Measurements from ENCODE around the gene DDX4.

The DDX4 gene

DNA sequence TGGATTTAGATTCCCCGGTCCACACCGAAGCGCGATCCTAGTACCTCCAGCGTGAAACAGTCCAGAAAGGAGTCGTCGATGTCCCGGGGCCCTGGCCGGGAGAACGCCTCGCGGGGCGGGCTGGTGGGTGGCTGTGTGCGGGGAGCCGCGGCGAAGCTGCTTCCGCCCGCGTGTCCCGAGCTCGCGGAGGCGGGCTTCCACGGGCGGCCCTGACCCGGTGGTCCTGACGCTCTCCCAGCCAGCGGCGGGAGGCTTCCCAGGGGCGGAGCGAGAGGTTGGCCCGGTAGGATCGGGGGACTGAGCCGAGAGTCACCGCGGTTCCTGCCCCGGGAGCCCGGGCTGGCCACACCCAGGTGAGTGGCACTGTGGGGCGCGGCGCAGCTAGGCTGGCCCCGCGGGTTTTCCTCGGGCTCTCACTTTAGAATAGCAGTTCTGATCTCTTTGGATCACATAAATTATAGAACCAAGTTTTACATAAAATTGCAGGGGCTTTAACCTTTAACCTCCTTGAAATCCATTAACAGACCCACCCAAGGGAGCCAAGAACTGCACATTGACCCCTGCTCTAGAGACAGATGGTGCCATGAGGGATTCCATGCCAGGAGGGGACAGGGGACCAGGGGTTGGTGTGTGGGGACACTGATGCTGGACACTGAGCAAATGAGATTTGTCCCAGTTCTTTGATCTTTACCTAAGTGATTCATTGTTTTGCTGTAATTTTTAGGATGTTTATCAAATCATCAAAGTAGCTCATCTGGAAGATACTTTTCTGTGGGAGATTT lies 84.1 kb downstream of the DDX4 start:
- DNase-seq (ENCODE audit: low spot score), result no peak

DNA sequence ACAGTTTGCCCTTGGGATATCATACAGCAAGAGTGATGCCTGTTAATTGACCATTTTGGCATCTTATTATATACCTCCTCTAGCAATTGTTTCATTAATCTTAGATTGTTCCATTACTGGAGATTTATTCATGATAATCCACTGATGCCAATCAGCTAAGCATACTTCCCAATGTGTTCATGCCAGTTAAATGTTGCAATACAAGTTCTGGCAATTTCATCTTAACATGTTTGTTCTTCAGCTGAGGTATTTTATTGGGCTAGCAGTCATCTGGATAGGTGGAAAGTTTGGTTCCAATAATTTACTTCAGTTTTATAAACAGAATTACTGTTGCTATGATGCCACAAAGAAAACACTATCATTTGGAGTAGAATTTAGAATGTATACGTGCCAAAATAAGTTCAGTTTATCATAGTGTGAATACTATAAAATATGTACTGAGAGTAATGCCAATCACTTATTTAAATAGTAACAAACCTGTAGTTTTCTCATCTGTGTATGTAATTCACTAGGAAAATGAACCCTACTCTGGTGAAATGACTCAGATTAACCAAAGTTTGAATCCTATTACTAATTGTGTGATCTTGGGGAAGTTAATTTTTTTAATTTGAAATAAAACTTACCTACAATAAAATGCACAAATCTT lies 85.4 kb downstream of the DDX4 start:
- DNase-seq (ENCODE audit: low spot score), result no peak

DNA sequence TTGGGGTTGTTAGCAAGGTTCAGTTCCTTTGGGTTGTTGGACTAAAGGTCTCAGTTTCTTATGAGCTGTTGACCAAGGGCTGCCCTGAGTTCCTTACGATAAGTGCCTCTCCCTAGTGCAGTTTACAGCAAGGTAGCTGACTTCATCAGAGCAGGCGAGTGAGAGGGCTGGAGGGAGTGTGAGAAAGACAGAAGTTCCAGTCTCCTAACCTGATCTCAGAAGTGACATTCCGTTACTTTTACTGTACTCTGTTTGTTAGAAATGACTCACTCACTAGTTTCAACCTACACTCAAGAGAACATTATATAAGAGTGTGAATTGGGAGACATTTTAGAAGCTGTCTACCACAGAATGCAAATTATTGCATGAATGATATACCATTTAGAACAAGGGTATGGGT lies 92.1 kb downstream of the DDX4 start:
- no peak for DNase-seq (ENCODE audit: low spot score)

DNA sequence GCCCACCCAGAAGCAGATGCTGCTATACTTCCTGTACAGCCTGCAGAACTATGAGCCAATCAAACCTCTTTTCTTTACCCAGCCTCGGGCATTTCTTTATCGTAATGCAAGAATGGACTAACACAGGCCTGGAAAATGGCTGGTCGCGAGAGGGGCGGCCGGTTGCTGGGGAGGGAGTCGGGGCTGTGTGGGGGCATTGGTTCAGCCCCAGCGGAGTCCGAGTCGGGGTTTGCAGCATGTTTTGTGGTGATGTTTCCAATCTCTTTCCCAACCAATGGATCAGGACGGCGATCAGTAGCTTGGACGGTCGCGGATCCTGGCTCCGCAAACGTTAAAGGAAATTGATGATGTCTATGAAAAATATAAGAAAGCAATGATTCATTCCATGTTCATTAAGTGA lies 94.6 kb downstream of the DDX4 start:
- DNase-seq (ENCODE audit: low spot score), result no peak

DNA sequence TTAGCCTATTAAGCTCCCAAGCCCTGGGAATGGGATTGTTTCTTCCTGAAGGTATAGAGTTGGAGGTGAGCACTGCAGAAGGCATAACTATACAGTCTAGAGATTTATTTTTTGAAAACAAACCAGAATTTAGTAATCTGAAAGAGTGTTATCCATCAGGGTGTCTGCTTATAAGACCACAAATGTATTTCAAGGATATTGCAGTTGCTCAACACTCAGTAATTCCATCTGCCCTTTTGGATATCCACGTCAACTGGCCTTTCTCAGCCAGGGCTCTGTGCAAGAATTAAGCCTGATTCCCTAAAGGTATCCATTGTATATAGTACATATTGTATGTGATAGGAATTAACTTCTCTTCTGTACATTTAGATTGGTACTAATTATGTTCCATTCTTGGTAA lies 98.3 kb downstream of the DDX4 start:
- no peak for DNase-seq (ENCODE audit: low spot score)

DNA sequence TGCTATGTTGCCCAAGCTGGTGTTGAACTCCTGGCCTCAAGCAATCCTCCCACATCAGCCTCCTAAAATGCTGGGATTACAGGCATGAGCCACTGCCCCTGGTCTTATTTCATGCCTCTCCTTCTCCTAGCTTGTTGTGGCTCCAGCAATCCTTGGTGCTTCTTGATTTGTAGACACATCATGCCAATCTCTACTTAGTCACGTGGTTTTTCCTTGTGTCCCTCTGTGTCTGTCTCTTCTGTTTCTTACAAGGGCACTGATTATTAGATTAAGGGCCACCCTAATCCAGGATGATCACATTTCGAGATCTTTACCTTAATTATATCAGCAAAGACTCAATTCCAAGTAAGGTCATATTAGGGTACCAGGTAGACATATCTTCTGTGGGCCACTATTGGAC lies 104.1 kb downstream of the DDX4 start:
- no peak for DNase-seq (ENCODE audit: low spot score)

DNA sequence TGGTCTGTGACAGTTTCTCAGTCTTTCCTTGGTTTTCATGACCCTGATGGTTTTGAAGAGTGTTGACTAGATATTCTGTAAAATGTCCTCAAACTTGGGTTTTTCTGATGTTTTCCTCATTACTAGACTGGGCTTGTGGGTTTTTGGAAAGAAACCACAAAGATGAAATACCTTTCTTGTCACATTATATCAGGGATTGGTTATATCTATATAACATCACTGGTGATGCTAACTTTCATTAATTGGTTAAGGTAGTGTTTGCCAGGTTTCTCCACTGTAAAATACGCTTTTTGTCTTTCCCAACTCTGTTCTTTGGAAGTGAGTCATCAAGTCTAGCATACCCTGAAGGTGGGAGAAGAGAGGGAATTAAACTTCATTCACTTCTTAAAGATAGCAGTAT lies 110.0 kb downstream of the DDX4 start:
- DNase-seq (ENCODE audit: low spot score), result no peak

DNA sequence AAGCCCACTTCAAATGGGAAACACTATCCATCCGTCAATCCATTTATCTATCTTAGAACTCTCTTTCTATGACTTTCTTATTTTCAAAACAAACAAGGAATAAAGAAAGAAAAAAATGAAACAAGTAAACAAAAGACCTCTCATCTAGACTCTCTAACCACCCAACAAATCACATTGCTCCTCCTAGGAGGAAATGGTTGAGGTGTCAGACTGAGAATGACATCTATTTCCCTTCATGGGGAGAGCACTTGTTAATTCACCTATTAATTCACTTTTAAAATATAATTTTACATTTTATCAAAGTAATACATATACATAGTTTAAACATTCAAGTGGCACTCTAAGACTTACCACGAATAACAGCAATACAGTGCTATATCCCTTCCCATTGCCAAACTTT lies 110.9 kb downstream of the DDX4 start:
- DNase-seq (ENCODE audit: low spot score), result no peak

DNA sequence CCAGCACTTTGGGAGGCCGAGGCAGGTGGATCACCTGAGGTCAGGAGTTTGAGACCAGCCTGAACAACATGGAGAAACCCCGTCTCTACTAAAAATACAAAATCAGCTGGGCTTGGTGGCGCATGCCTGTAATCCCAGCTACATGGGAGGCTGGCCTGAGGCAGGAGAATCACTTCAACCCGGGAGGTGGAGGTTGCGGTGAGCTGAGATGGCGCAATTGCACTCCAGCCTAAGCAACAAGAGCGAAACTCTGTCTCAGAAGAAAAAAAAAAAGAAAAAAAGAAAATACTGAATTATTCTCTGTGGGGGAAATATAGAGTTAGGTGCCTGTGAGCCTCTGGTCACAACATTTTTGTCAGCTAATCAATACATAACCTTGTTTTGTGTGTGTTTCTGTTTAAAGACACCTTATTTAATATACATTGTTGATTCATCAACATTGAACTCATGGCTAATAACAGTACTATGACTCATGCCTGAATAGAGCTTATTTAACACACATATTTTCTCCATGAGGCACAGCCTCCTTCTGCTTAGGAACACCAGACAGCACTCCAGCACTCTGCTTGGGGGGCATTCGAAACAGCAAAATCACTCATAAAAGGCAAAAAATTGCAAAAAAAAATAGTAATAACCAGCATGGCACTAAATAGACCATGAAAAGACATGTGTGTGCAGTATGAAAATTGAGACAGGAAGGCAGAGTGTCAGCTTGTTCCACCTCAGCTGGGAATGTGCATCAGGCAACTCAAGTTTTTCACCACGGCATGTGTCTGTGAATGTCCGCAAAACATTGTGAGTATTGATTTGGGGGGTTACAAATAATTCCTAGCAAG lies 113.2 kb downstream of the DDX4 start, which contains the start of gene IL31RA:
Gene IL31RA, plus strand, starts transcription at position 519 of the 836 bp plus-strand sequence. Its CDS starts 214 bp downstream, at position 733.
- peak; percentile 60 for DNase-seq (ENCODE audit: low spot score)

DNA sequence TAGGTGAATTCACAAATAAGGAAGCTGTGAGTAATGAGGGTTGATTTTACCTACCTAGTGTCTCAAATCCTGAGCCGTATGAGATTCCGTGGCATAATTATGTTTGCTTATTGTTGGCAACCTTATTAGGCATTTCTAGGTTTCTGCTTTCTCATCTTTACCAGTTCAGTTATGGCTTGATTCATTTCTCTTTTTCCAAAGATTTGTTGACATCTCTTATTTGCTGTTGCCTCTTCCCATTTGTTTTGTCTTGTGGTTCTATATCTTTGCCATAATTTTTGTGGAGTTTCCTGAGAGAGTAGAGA lies 113.8 kb downstream of the DDX4 start:
- DNase-seq (ENCODE audit: low spot score), result no peak

DNA sequence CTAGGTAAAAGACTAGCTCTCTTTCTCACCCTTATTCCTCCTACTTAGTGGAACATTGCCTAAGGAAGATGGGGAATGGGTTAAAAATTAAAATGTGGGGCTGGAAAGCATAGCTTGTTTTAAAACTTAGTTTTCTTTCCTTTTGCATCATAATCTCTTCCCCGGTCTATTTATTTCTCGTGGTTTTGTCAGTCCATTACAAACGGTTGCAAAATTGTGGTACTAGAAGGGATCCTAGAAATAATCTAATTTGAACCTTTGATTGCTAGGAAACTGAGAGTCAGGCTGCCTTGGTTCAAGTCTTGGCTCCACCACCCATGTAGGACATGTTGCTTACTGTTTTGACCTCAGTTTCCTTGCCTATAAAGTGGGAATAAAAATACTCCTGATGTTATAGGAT lies 114.6 kb downstream of the DDX4 start:
- no peak for DNase-seq (ENCODE audit: low spot score)

DNA sequence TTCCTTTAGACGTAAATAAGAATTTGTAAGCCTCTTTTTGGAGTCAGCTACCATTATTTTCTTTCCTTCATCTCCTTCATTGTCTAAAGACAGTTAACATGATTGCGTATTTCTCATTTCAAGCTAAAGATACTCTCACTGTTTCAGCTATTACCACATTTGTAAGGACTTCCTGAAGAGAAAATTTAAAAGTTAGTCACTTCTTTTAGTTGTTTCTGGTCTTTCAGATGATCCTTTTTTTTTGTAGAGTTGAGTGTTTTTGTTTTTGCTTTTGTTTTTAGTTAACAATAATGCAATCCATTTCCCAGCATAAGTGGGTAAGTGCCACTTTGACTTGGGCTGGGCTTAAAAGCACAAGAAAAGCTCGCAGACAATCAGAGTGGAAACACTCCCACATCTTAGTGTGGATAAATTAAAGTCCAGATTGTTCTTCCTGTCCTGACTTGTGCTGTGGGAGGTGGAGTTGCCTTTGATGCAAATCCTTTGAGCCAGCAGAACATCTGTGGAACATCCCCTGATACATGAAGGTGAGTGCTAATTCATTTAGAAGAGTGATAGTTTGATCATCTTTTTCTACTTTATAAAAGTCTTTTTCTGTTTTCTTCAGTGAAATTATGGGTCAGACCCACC lies 115.3 kb downstream of the DDX4 start:
- DNase-seq (ENCODE audit: low spot score), result no peak

DNA sequence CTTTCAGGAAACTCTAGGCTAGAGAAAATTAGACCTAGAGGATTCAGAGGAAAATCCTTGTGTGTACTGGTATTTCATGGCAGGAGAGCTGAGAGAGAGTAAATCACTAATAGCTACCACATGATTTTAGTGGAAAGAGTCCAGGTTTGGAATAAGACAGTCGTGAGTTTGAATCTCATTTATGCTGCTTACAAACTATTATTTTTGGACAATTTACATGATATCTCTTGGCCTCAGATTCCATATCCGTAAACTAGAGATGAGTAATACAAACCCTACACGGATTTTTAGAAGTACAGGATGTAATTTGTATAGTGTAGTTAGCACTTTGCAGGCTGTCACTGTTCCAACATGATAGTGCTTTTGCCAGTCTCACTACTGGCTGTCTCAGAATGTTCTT lies 116.0 kb downstream of the DDX4 start:
- no peak for DNase-seq (ENCODE audit: low spot score)

DNA sequence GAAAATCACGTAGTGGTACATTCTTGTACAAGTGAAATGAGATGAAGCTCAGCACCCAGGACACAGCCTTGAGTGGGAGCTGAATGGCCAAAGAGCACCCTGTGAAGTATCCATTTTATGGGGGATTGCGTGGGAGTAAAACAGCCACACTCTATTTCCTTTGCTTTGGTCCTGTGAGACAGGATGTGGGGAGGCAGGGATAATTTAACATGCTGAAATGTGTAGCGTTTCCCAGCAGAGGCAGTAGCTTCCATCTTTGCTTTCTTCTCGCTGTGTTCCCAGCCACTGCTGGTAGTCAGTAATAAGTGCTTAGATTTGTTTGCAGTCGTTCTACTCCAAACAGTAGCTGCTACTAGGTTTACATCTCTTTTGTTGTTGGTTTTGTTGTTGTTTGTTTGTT lies 117.6 kb downstream of the DDX4 start:
- no peak for DNase-seq (ENCODE audit: low spot score)

DNA sequence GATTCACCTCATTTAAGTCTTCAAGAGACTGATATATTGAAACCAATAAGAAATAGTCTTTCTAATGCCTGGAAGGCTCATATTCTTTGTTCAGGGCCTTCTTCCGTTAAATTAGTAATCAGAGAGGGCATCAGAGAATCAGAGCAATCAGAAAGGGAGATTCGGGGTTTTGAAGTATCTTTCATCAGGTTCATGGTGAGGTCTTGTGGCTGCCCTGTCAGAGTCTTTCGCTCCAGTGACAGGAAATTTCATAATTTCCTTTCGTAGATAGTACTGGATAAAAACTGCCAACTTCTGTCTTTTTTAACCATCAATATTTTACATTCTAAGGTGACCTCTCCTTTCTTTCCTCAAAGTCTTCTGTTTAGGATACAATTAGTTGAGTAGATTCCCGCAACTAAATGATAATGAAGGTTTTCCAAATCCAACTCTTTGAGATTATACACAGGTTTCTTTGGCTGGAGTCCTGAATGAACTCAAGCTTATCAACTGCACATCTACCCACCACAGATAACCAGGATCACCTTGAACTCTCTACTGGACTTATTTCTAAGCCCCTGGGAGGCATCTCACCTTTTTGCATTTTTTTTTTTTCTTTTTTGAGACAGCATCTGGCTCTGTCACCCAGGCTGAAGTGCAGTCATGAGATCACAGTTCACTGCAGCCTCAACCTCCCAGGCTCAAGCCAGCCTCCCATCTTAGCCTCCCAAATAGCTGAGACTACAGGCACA lies 118.8 kb downstream of the DDX4 start:
- no peak for DNase-seq (ENCODE audit: low spot score)

DNA sequence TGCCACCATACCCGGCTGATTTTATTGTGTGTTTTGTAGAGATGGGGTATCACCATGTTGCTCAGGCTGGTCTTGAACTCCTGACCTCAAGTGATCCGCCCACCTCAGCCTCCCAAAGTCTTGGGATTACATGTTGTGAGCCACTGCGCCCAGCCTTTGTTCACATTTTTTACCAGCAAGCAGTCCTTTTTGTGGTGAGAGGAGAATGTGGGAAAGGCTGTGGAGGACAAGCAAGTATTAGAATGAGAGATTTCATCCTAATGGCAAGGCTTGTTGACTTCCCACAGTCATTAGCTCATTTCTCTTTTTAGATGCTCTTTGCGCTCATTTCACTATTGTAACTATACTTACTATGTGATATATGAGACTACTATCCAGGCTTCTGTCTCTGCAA lies 119.4 kb downstream of the DDX4 start:
- DNase-seq (ENCODE audit: low spot score), result no peak

DNA sequence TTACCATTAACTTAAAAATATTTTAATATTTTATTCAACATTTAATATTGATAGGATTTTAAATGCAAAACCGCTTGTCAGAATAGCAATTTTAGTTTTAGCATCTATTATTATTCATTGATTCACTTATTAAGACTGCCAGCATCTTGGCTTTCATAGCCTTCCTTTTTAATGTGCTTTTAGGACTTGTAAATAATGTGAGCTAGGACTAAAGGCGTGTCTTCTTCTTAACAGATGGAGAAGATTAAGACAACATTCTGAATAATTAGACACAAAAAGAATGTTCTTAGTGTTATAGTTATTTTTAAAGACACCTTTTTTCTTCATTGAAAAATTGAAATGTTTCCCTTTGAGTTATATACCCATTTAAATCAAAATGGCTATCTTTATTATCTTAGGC lies 120.2 kb downstream of the DDX4 start:
- no peak for DNase-seq (ENCODE audit: low spot score)

DNA sequence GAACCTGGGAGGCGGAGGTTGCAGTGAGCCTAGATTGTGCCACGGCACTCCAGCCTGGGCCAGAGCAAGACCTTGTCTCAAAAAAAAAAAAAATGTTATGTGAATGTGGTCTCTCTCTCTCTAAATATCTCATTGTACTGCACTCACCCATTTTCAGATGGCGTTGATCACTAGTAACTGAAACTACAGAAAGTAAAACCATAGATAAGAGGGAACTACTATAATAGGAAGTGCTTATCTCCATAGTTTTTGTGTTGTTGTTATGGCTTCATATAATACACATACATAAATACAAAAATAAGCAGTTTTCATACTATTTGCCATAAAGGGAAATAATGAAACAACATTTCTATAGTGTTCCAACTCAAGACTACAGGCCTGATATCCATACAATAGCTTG lies 122.4 kb downstream of the DDX4 start:
- no peak for DNase-seq (ENCODE audit: low spot score)

DNA sequence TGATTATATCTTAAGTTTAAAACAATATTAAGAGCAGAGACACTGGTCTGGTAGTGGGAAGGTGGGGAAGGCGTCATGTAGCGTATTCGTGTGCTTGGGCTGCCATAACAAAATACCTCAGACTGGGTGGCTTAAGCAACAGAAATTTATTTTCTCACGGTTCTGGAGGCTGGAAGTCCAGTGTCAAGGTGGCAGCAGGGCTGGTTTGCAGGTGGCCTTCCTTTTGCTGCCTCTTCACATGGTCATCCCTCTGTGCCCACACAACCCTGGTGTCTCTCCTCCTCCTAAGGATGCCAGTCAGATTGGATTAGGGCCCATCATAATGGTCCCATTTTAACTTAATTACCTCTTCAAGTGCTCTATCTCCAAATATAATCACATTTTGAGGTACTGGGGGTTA lies 122.8 kb downstream of the DDX4 start:
- DNase-seq (ENCODE audit: low spot score), result no peak

DNA sequence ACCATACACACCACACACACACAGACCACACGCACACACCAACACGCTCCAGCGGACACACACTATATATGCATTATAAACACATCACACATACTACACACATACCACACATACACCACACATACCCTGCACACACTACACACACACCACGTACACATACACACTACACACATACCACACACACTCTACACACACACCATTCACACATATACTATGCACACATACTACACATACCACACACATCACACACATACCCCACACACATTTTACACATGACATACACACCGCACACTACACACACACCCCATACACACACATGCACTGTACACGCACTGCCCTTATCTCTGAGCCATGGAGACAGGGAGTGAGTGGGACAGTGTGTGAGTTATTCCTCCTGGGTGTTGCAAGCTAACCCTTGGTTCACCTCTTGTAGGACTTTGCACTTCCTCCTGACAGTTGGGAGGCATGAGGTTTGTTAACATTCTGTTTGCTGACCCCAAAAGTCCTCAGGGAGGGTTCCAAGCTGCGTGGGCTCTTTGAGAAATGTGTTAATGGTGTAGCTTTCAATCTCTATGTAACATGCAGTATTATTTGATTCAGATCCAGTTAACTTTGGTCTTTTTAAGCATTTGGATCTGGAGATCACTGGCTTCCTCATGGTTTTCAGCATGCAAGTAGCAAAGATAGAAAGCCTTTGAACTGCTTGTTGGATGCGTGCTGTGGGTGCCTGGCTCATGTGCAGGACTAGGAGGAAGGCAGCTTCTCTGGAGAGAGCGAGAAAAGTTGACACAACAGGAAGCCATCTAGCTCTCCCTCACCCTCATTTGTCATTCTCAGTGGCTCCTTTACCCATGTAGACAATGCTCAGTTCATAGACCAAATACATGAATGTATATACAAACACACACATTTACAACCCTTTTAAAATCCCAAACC lies 127.0 kb downstream of the DDX4 start:
- no peak for DNase-seq (ENCODE audit: low spot score)

DNA sequence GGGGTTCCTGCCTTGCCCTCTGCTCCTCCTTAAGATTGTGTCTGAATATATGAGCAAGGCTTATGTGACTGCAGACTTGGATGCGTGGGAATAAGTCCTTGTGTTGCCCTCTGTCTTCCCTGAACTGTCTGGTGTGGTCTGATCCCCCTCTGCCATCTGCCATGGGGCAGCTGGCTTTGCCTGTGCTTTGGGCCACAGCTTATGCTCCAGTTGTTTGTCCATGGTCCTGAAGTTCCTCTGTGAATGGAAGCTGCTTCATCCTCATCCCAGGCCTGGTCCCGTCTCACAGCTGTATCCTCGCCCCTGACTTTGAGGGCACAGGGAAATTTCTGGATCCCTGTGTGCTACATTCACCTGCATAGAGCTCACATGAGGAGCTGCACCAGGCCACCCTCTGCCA lies 128.0 kb downstream of the DDX4 start:
- DNase-seq (ENCODE audit: low spot score), result peak; percentile 26

Data from AG08396 (cell line).